ENCODE data around the gene ANKRA2. TPM values are rescaled to one million over a fixed set of nuclear protein-coding genes. Genes with fewer than 3 reads are reported as not detected.

Gene ANKRA2
- total and polyA plus RNA-seq, 7 donors: 14.9 to 33.5 (median 23.8) TPM

DNA sequence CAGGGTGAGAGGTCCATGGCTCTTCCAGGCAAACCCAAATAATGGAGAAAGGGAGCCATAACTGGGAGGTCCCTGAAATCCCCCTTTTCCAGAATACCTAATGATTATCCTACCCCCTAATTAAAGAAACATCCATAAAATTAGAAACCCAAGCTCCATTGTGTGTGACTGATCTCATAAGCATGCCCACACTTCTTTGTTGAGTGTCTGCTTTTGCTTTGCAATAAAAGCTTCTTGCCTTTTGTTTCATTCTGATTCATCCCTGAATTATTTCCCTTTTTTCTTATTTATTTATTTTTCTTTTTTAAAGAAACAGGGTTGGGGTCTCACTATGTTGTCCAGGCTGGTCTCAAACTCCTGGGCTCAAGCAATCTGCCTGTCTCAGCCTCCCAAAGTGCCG is 34.1 kb downstream of the ANKRA2 start:
- intact Hi-C loops (cut with DNase I): no loop called here
- no peak overlapping the region for H3K27ac ChIP-seq
- WGBS, 2 donors: 84 to 92% methylated on average over 1 of the region's 1 CpG
- no peaks in the 10 kb centered on the region for H3K9me3 ChIP-seq
- H3K4me1 ChIP-seq: no peaks in the 10 kb centered on the region
- TF ChIP-seq, protein P1, sequence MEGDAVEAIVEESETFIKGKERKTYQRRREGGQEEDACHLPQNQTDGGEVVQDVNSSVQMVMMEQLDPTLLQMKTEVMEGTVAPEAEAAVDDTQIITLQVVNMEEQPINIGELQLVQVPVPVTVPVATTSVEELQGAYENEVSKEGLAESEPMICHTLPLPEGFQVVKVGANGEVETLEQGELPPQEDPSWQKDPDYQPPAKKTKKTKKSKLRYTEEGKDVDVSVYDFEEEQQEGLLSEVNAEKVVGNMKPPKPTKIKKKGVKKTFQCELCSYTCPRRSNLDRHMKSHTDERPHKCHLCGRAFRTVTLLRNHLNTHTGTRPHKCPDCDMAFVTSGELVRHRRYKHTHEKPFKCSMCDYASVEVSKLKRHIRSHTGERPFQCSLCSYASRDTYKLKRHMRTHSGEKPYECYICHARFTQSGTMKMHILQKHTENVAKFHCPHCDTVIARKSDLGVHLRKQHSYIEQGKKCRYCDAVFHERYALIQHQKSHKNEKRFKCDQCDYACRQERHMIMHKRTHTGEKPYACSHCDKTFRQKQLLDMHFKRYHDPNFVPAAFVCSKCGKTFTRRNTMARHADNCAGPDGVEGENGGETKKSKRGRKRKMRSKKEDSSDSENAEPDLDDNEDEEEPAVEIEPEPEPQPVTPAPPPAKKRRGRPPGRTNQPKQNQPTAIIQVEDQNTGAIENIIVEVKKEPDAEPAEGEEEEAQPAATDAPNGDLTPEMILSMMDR (IDR thresholded peaks at IDR 0.05): no peak
- no peak for TF ChIP-seq POLR2A (IDR thresholded peaks at IDR 0.05)
- no peak for TF ChIP-seq EP300 (IDR thresholded peaks at IDR 0.05)
- TF ChIP-seq POLR2AphosphoS5 (IDR thresholded peaks at IDR 0.05): no peak
- no peak for DNase-seq
- no peaks in the 10 kb centered on the region for H3K27me3 ChIP-seq
- no peak overlapping the region for H3K4me3 ChIP-seq
- no peaks in the 10 kb centered on the region for H3K36me3 ChIP-seq

DNA sequence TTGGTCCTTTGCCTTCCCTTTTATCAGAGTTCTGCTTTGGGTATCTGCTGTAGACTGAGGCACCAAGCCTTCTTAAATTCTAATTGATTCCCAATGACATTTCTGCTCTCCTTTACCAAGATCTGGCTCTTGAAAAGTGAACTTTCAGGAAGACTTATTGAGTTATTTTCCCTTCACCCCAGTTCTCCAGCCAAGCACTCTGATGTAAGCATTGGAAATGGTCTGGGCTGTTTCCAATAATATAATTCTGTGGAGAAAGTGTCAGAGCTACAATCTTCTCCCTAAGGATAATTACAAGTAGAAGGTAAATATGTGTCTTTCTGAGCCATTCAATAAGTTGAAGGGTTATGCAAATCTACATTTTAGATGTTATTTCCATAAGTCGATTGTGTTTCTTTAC is 36.4 kb downstream of the ANKRA2 start:
- Histone ChIP-seq H3K9me3 (no peaks in the 10 kb centered on the region), H3K27ac (no peak overlapping the region), H3K4me1 (no peaks in the 10 kb centered on the region), H3K36me3 (no peaks in the 10 kb centered on the region), H3K27me3 (no peaks in the 10 kb centered on the region), H3K4me3 (no peak overlapping the region)
- TF ChIP-seq EP300 (IDR thresholded peaks at IDR 0.05) (no peak), POLR2AphosphoS5 (IDR thresholded peaks at IDR 0.05) (no peak), POLR2A (IDR thresholded peaks at IDR 0.05) (no peak)
- TF ChIP-seq, protein P1 (IDR thresholded peaks at IDR 0.05): no peak
- DNase-seq: no peak
- WGBS, 2 donors: 87 to 89% methylated on average over 1 of the region's 1 CpG
- intact Hi-C loops (cut with DNase I): no loop called here

DNA sequence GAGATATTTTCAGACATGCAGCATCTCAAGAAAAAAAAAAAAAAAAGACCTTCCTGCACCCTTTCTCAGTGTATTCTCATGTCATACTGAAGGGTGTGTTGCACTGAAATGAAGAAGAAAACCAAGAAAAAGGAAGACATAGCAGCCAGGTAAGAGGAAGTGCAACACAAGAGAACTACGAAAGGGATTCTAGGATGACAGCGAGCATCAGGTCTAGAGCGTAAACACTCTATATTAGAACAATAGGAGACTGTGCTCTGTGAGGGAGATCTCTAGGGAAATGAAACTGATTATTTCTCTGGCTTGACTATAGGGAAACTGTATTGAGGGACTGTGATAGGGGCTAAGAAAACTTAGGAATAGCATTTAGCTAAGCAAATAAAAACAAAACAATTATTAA is 37.2 kb downstream of the ANKRA2 start:
- Histone ChIP-seq H3K36me3 (no peaks in the 10 kb centered on the region), H3K4me1 (no peaks in the 10 kb centered on the region), H3K27me3 (no peaks in the 10 kb centered on the region), H3K4me3 (no peak overlapping the region), H3K27ac (no peak overlapping the region), H3K9me3 (no peaks in the 10 kb centered on the region)
- DNase-seq: no peak
- no peak for TF ChIP-seq EP300 (IDR thresholded peaks at IDR 0.05)
- TF ChIP-seq, protein P1 (IDR thresholded peaks at IDR 0.05): no peak
- 68 to 83% methylated on average over 3 of the region's 3 CpGs for WGBS, 2 donors
- intact Hi-C loops (cut with DNase I): no loop called here

DNA sequence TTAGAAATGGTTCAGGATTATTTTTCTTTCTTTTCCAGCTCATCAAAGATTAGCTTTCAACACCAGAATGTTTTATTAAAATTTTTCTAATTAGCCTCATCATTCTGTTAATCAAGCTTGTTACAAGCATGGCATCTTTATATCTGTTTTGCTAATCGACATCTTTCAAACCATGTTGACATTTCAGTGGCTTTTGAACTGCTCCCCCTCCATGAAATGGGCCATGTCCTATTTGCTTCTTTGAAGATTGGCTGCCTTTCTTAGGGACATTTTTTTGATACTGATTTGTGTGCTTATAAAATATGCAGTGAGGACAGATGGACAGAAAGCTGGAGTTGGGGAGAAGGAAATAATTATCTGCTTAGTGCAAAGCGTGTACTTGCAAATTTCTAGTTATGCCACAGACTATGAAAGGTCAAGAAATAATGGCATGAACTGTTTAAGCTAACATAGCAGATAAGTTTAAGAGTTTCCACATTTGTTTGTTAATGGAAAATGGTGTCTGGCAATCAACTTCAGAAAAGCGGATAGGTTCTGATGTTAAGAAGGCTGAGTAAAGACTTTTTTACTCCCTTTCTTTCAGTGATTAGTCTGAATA is 39.7 kb downstream of the ANKRA2 start:
- Histone ChIP-seq H3K4me1 (no peaks in the 10 kb centered on the region), H3K9me3 (no peaks in the 10 kb centered on the region), H3K27me3 (no peaks in the 10 kb centered on the region), H3K36me3 (no peaks in the 10 kb centered on the region), H3K27ac (no peak overlapping the region), H3K4me3 (no peak overlapping the region)
- 82 to 85% methylated on average over 3 of the region's 3 CpGs for WGBS, 2 donors
- DNase-seq: no peak
- intact Hi-C loops (cut with DNase I): no loop called here
- TF ChIP-seq, protein P1 (IDR thresholded peaks at IDR 0.05): no peak
- TF ChIP-seq POLR2AphosphoS5 (IDR thresholded peaks at IDR 0.05): no peak
- TF ChIP-seq POLR2A (IDR thresholded peaks at IDR 0.05): no peak
- no peak for TF ChIP-seq EP300 (IDR thresholded peaks at IDR 0.05)

DNA sequence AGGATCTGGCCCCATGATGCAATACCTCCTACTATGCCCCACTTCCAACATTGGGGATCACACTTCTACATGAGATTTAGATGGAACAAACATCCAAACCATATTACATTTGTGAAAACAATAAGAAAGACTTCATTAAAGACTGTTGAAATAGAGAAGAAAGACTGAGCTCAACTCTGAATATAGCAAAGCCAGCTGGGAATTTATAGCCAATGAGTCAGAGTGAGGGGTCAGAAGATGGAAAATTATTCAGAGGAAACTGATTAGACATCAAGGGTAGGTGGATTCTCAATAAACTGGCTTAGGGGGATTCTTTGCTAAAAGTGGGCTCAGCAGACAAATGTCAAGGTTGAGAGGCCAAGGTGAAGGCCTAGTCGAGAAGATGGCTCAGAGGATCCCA is 41.6 kb downstream of the ANKRA2 start:
- Histone ChIP-seq H3K4me3 (no peak overlapping the region), H3K4me1 (no peaks in the 10 kb centered on the region), H3K27me3 (no peaks in the 10 kb centered on the region), H3K9me3 (no peaks in the 10 kb centered on the region), H3K27ac (no peak overlapping the region), H3K36me3 (no peaks in the 10 kb centered on the region)
- WGBS, 2 donors: 82 to 85% methylated on average over 1 of the region's 1 CpG
- intact Hi-C loops (cut with DNase I): no loop called here
- no peak for DNase-seq
- TF ChIP-seq POLR2AphosphoS5 (IDR thresholded peaks at IDR 0.05) (no peak), POLR2A (IDR thresholded peaks at IDR 0.05) (no peak), EP300 (IDR thresholded peaks at IDR 0.05) (no peak)
- TF ChIP-seq, protein P1 (IDR thresholded peaks at IDR 0.05): no peak

Measured in sigmoid colon (tissue), 7 donors.